ENCODE results near the gene SLC39A5. TPM values are rescaled to one million over a fixed set of nuclear protein-coding genes. Genes with fewer than 3 reads are reported as not detected.
"Not testable (repeated sequence)": the region's sequence is repeated elsewhere in the genome, so short reads cannot be mapped to it uniquely, and the experiment has no call there.

SLC39A5 gene
- total RNA-seq, 4 donors from 2014 or later, result 1.5 TPM; not detected in 3

DNA sequence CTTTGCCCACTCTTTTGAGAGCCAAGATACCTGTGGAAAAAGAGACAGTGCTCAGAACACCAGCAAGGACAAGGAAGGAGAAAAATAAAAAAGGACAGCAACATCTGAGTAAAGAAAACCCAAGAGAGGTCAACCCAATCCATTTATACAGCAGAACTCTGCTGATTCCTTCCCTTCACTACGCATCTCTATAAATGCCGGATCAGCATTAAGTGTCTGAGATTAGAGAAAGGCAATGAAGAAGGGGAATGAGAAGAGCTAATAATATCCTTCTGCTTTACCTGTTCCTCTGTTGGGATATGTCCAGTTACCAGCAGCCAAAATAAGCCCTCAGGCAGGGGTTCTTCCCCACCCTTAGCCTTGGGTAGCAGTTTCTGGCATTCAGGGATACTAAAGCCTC, 52.7 kb downstream of the SLC39A5 start:
- H3K4me1 ChIP-seq, result peaks cover 0 to 21% (median 2%) of the 10 kb centered on the region in 4 donors
- no peak overlapping the region for H3K4me3 ChIP-seq
- H3K27ac ChIP-seq, result no peak overlapping the region
- H3K9me3 ChIP-seq, result no peaks in the 10 kb centered on the region
- no peak for DNase-seq (ENCODE audit: low spot score in 2 of 2)
- 96 to 100% methylated on average over 2 of the region's 2 CpGs for WGBS, 2 donors
- peaks cover 0 to 89% (median 10%) of the 10 kb centered on the region in 3 donors for H3K36me3 ChIP-seq
- TF ChIP-seq, protein P1, sequence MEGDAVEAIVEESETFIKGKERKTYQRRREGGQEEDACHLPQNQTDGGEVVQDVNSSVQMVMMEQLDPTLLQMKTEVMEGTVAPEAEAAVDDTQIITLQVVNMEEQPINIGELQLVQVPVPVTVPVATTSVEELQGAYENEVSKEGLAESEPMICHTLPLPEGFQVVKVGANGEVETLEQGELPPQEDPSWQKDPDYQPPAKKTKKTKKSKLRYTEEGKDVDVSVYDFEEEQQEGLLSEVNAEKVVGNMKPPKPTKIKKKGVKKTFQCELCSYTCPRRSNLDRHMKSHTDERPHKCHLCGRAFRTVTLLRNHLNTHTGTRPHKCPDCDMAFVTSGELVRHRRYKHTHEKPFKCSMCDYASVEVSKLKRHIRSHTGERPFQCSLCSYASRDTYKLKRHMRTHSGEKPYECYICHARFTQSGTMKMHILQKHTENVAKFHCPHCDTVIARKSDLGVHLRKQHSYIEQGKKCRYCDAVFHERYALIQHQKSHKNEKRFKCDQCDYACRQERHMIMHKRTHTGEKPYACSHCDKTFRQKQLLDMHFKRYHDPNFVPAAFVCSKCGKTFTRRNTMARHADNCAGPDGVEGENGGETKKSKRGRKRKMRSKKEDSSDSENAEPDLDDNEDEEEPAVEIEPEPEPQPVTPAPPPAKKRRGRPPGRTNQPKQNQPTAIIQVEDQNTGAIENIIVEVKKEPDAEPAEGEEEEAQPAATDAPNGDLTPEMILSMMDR (IDR thresholded peaks at IDR 0.05), result no peak
- no peak for TF ChIP-seq POLR2A (IDR thresholded peaks at IDR 0.05)
- TF ChIP-seq EP300 (IDR thresholded peaks at IDR 0.05), result no peak
- no peaks in the 10 kb centered on the region for H3K27me3 ChIP-seq

DNA sequence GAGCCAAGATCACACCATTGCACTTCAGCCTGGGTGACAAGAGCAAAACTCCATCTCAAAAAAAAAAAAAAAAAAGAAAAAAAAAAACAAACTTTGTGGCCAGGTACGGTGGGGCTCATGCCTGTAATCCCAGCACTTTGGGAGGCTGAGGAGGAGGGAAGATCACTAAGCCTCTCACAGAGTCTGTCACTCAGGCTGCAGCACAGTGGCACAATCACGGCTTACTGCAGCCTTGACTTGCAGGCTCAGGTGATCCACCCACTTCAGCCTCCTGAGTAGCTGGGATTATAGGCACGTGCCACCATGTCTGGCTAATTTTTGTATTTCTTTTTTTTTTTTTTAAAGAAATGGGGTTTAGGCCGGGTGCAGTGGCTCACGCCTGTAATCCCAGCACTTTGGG, 54.4 kb downstream of the SLC39A5 start:
- H3K4me1 ChIP-seq, result peaks cover 0 to 26% (median 2%) of the 10 kb centered on the region in 4 donors
- H3K36me3 ChIP-seq, result peaks cover 0 to 73% (median 8%) of the 10 kb centered on the region in 3 donors
- H3K9me3 ChIP-seq; H3K27ac ChIP-seq; H3K27me3 ChIP-seq; DNase-seq (ENCODE audit: low spot score in 2 of 2); H3K4me3 ChIP-seq: not testable (repeated sequence)
- WGBS, 2 donors, result 90 to 91% methylated on average over 5 of the region's 5 CpGs

DNA sequence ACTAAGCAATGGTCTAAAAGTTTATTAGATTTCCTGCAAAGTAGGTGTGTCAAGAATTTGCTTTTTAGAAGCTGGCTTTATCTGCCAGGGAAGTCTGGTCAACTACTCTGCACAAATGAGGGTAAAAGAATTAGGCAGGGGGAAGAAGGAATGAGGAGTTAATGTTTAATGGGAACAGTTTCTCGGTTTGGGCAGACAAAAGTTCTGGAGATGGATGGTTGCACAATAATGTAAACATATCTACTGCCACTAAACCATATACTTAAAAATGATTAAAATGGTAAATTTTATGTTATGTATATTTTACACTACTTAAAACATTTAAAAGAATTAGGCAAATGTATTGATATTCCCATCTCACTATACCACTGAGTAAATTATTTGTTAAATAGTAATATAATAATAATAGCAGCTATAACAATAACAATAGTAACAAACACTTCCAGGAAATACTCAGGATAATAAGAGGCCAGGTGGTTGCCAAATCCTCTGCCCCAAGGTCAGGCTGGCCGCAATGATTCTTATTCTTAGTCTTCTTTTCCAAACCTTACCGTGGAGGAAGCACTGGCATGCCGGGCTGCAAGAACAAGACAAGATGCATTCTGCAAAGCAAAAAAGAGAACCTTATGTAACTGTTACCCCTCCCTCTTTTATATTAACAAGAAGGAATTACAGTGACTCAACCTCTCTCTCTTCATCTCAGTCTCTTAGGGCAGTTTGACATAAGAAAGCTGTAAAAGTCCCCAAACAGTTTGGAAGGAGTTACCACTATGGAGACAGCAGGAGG, 56.4 kb downstream of the SLC39A5 start:
- no peak for DNase-seq (ENCODE audit: low spot score in 2 of 2)
- Histone ChIP-seq H3K27ac (no peak overlapping the region), H3K27me3 (no peaks in the 10 kb centered on the region), H3K9me3 (no peaks in the 10 kb centered on the region), H3K4me3 (no peak overlapping the region), H3K36me3 (peaks cover 0 to 65% (median 4%) of the 10 kb centered on the region in 3 donors), H3K4me1 (peaks cover 0 to 26% (median 2%) of the 10 kb centered on the region in 4 donors)
- TF ChIP-seq EP300 (IDR thresholded peaks at IDR 0.05), result no peak
- TF ChIP-seq POLR2A (IDR thresholded peaks at IDR 0.05), result no peak
- TF ChIP-seq, protein P1 (IDR thresholded peaks at IDR 0.05), result no peak
- 41 to 54% methylated on average over 4 of the region's 4 CpGs for whole genome bisulfite sequencing, 2 donors

Other genes starting within 250 kb of the SLC39A5 start
- 10 to 100 TPM; 20.4 to 39.1 (median 28.1) TPM for gene SUOX, start 232.8 kb upstream of the SLC39A5 start, total RNA-seq
- gene IKZF4, start 209.0 kb upstream of the SLC39A5 start, total RNA-seq, result 1 to 10 TPM; 3.8 to 9.6 (median 6.4) TPM
- gene RPS26, start 188.1 kb upstream of the SLC39A5 start, total RNA-seq, result 1,000 to 10,000 TPM in 2 of 4 donors, 100 to 1,000 TPM in 2; 308 to 1,324 (median 859) TPM
- gene ERBB3, start 149.9 kb upstream of the SLC39A5 start, total RNA-seq, result 100 to 1,000 TPM in 2 of 4 donors, 10 to 100 TPM in 2; 90.6 to 165 (median 99.8) TPM
- gene PA2G4, start 125.5 kb upstream of the SLC39A5 start, total RNA-seq, result 100 to 1,000 TPM in 1 of 4 donors, 10 to 100 TPM in 3; 79.6 to 104 (median 93.5) TPM
- gene RPL41, start 113.4 kb upstream of the SLC39A5 start, total RNA-seq, result 1,000 to 10,000 TPM; 2,638 to 4,802 (median 2,805) TPM
- 1 to 10 TPM; 2.9 to 5.1 (median 4.8) TPM for gene ZC3H10, start 111.8 kb upstream of the SLC39A5 start, total RNA-seq
- 100 to 1,000 TPM in 3 of 4 donors, 10 to 100 TPM in 1; 91.2 to 235 (median 210) TPM for gene ESYT1, start 101.8 kb upstream of the SLC39A5 start, total RNA-seq
- 10 to 100 TPM; 43.5 to 80.4 (median 59.1) TPM for gene MYL6B, start 77.5 kb upstream of the SLC39A5 start, total RNA-seq
- 1,000 to 10,000 TPM; 1,194 to 1,879 (median 1,515) TPM for gene MYL6, start 71.7 kb upstream of the SLC39A5 start, total RNA-seq
- 100 to 1,000 TPM; 104 to 139 (median 117) TPM for gene SMARCC2, start 40.6 kb upstream of the SLC39A5 start, total RNA-seq
- gene RNF41, start 8.1 kb upstream of the SLC39A5 start, total RNA-seq, result 10 to 100 TPM; 50.0 to 81.6 (median 62.0) TPM
- gene NABP2, start 5.7 kb upstream of the SLC39A5 start, total RNA-seq, result 10 to 100 TPM; 15.1 to 41.7 (median 24.6) TPM
- 10 to 100 TPM; 14.6 to 42.4 (median 23.9) TPM for gene ANKRD52, start 28.3 kb downstream of the SLC39A5 start, total RNA-seq
- gene COQ10A, start 36.9 kb downstream of the SLC39A5 start, total RNA-seq, result 10 to 100 TPM; 14.0 to 26.1 (median 22.8) TPM
- gene CS, start 70.3 kb downstream of the SLC39A5 start, total RNA-seq, result 100 to 1,000 TPM in 1 of 4 donors, 10 to 100 TPM in 3; 63.7 to 112 (median 84.2) TPM
- gene CNPY2, start 85.9 kb downstream of the SLC39A5 start, total RNA-seq, result 100 to 1,000 TPM in 2 of 4 donors, 10 to 100 TPM in 2; 94.9 to 141 (median 109) TPM
- 10 to 100 TPM; 50.1 to 69.8 (median 63.5) TPM for gene PAN2, start 103.9 kb downstream of the SLC39A5 start, total RNA-seq
- not detected for gene IL23A, start 108.8 kb downstream of the SLC39A5 start, total RNA-seq
- 100 to 1,000 TPM; 163 to 296 (median 239) TPM for gene STAT2, start 130.1 kb downstream of the SLC39A5 start, total RNA-seq
- not detected for gene APOF, start 132.8 kb downstream of the SLC39A5 start, total RNA-seq
- gene TIMELESS, start 219.4 kb downstream of the SLC39A5 start, total RNA-seq, result 1 to 10 TPM; 3.6 to 5.1 (median 4.2) TPM
- not detected for gene MIP, start 224.6 kb downstream of the SLC39A5 start, total RNA-seq
- gene SPRYD4, start 238.5 kb downstream of the SLC39A5 start, total RNA-seq, result 1 to 10 TPM; 2.4 to 3.1 (median 2.8) TPM